Fibroblast of lung (primary cell): ENCODE results near the gene EDARADD.

Experiments
- CTCF ChIP-seq, 2 donors: IDR thresholded peaks in 1 of 2; conservative IDR thresholded peaks in 1 of 2; 1 replicate in 1 of 2; 2 replicates in 1 of 2; pipeline ENCODE4 v1.5.1; 2011 to 2012; ENCODE audit warnings: low read length in 2 of 2, control low read depth in 1 of 2, inconsistent platforms in 1 of 2, low read depth in 1 of 2, mild to moderate bottlenecking in 1 of 2
- EZH2 ChIP-seq: IDR thresholded peaks from 2 replicates; pipeline ENCODE4 v1.5.1; 2012; ENCODE audit warnings: low read length, control low read depth, mild to moderate bottlenecking; ENCODE audit errors: missing control alignments

- TF ChIP-seq CTCF (conservative IDR thresholded peaks at IDR 0.05 in 1 of 2, IDR thresholded peaks at IDR 0.05 in 1 of 2; ENCODE audit: low read depth in 1 of 2, low read length in 2 of 2) (no peak), EZH2 (no peak)
Observed at GRCh38 chr1:236425031-236425663, 31.1 kb downstream of the EDARADD start.
